GM23248 (cell line): ENCODE results near the gene OR2Z1. TPM values are rescaled to one million over a fixed set of nuclear protein-coding genes. Genes with fewer than 3 reads are reported as not detected.
"Not testable (repeated sequence)": the region's sequence is repeated elsewhere in the genome, so short reads cannot be mapped to it uniquely, and the experiment has no call there.

Source experiments
- DNase-seq: peaks from one replicate; pipeline ENCODE4 v3.0.0-alpha.2; 2015
- H2AFZ ChIP-seq: fragments of 200-600 bp; sonication (generic); 2 replicates; pipeline ENCODE4 v1.6.1; 2016; ENCODE audit warnings: antibody characterized with exemption
- H3F3A ChIP-seq: fragments of 200-600 bp; sonication (generic); 2 replicates; pipeline ENCODE4 v1.6.1; 2016; ENCODE audit warnings: mild to moderate bottlenecking, antibody characterized with exemption, mixed run types; ENCODE audit not compliant: insufficient read depth
- H3K27ac ChIP-seq: fragments of 200-600 bp; sonication (generic); 2 replicates; pipeline ENCODE4 v1.5.1; 2016; ENCODE audit warnings: mild to moderate bottlenecking
- H3K27me3 ChIP-seq: fragments of 200-600 bp; sonication (generic); replicated peaks from 2 replicates; pipeline ENCODE4 v1.6.1; 2016; ENCODE audit warnings: mild to moderate bottlenecking; ENCODE audit not compliant: insufficient read depth
- H3K36me3 ChIP-seq: fragments of 200-600 bp; sonication (generic); 2 replicates; pipeline ENCODE4 v1.6.1; 2016; ENCODE audit warnings: low read depth, mild to moderate bottlenecking
- H3K4me1 ChIP-seq: fragments of 200-600 bp; sonication (generic); 2 replicates; pipeline ENCODE4 v1.6.1; 2016; ENCODE audit warnings: mild to moderate bottlenecking; ENCODE audit not compliant: insufficient read depth
- H3K4me2 ChIP-seq: fragments of 200-600 bp; sonication (generic); one replicate; pipeline ENCODE4 v1.6.1; 2016; ENCODE audit warnings: mild to moderate bottlenecking; ENCODE audit not compliant: unreplicated experiment
- H3K4me3 ChIP-seq: fragments of 200-600 bp; sonication (generic); 2 replicates; pipeline ENCODE4 v1.5.1; 2016; ENCODE audit warnings: mild to moderate bottlenecking
- H3K79me2 ChIP-seq: fragments of 200-600 bp; sonication (generic); 2 replicates; pipeline ENCODE4 v1.6.1; 2016; ENCODE audit warnings: mild to moderate bottlenecking; ENCODE audit not compliant: insufficient read depth
- H3K9ac ChIP-seq: fragments of 200-600 bp; sonication (generic); 2 replicates; pipeline ENCODE4 v1.6.1; 2016; ENCODE audit warnings: mild to moderate bottlenecking
- H3K9me2 ChIP-seq: fragments of 200-600 bp; sonication (generic); 2 replicates; pipeline ENCODE4 v1.6.1; 2016; ENCODE audit warnings: mixed run types, mild to moderate bottlenecking, moderate library complexity; ENCODE audit not compliant: insufficient read depth
- H3K9me3 ChIP-seq: fragments of 200-600 bp; sonication (generic); one replicate; pipeline ENCODE4 v1.6.1; 2017; ENCODE audit warnings: low read depth
- H4K20me1 ChIP-seq: fragments of 200-600 bp; sonication (generic); 2 replicates; pipeline ENCODE4 v1.6.0; 2016; ENCODE audit not compliant: insufficient read depth
- EZH2 ChIP-seq: fragments of 200-600 bp; sonication (generic); IDR thresholded peaks from 2 replicates; pipeline ENCODE4 v1.6.1; 2018; ENCODE audit warnings: antibody characterized with exemption, mild to moderate bottlenecking; ENCODE audit not compliant: insufficient read depth, poor library complexity, severe bottlenecking
- EZH2phosphoT487 ChIP-seq: fragments of 200-600 bp; sonication (generic); IDR thresholded peaks from 2 replicates; pipeline ENCODE4 v1.6.1; 2018; ENCODE audit warnings: antibody characterized with exemption, moderate library complexity, mild to moderate bottlenecking, low read depth; ENCODE audit not compliant: insufficient read depth
- WGBS, 2 experiments: methylation state at CpG; one replicate each; pipeline ENCODE4 v1.1.6; 2015 to 2017; ENCODE audit warnings: low lambda C conversion rate in 2 of 2, low coverage in 1 of 2; ENCODE audit errors: missing lambda C conversion rate in 2 of 2; 5-methylcytosine and 5-hydroxymethylcytosine counted together
- in situ Hi-C: fragments of 300-500 bp; cut with MboI; formaldehyde crosslinking; loops from 2 replicates; pipeline ENCODE4 v1.15.0; 2020
- polyA plus RNA-seq: library from polyadenylated mRNA; unstranded; fragments of >200 nt; fragmentation: Nextera tagmentation; extraction: Ambion mirVana; gene quantifications from 2 replicates; pipeline ENCODE4 v1.2.1, GENCODE V29; 2016
- total RNA-seq: library from RNA; depleted of rRNA; stranded (reverse); fragments of >200 nt; shearing (Covaris generic); gene quantifications from 2 replicates; pipeline ENCODE4 v1.2.3, GENCODE V29; 2014

OR2Z1 gene
- total and polyA plus RNA-seq, 2 experiments from 2014 or later = not detected

DNA sequence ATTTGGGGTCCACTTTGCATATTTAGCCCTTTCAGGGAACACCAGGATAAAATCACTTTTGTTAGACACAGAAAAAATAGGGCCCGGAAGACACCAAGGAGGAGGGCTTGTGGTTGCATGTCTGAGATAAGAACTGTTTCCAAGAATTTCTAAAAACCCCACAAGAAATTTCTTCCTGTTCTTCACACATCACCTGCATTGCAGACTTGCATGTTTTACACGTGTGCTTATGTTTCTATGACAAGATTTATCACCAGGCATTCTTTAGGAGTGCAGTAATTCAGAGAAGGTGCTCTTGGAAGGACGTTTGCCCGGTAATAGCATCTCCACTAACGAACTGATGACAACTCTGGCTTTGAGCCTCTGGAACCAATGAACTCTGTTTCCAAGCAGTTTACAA, 15.7 kb upstream of the OR2Z1 start:
- no peaks in the 10 kb centered on the region for H4K20me1 ChIP-seq
- H3K79me2 ChIP-seq = no peaks in the 10 kb centered on the region
- H2AFZ ChIP-seq = no peak overlapping the region
- H3K4me1 ChIP-seq = no peaks in the 10 kb centered on the region
- no peak overlapping the region for H3K4me2 ChIP-seq
- in situ Hi-C loops = no loop called here
- 11 to 14% methylated on average over 5 of the region's 5 CpGs for WGBS, 2 experiments
- DNase-seq = no peak
- no peaks in the 10 kb centered on the region for H3K36me3 ChIP-seq
- no peak for TF ChIP-seq EZH2phosphoT487
- TF ChIP-seq EZH2 = no peak
- H3K9me3 ChIP-seq = no peaks in the 10 kb centered on the region
- no peak overlapping the region for H3K27ac ChIP-seq
- H3K4me3 ChIP-seq = no peak overlapping the region
- H3K9me2 ChIP-seq = no peaks in the 10 kb centered on the region
- no peaks in the 10 kb centered on the region for H3F3A ChIP-seq
- H3K9ac ChIP-seq = no peak overlapping the region
- no peaks in the 10 kb centered on the region for H3K27me3 ChIP-seq

DNA sequence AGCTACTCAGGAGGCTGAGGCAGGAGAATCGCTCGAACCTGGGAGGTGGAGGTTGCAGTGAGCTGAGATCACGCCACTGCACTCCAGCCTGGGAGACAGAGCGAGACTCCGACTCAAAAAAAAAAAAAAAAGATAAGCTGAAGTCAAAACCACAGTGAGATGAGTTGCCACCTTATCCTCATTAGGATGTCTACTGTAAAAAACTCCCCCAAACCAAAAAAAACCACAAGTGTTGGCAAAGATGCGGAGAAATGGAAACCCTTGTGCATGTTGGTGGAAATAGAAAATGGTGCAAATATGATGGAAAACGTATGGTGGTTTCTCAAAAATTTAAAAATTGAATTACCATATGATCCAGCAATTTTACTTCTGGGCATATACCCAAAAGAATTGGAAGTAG, 11.1 kb upstream of the OR2Z1 start:
- H3K9me3 ChIP-seq, DNase-seq, H3K4me1 ChIP-seq, H4K20me1 ChIP-seq, H3K9me2 ChIP-seq, H3K36me3 ChIP-seq, H3K27me3 ChIP-seq, H3K4me2 ChIP-seq, H2AFZ ChIP-seq, H3K4me3 ChIP-seq, H3K27ac ChIP-seq, H3F3A ChIP-seq, H3K9ac ChIP-seq, H3K79me2 ChIP-seq, in situ Hi-C loops: not testable (repeated sequence)
- WGBS, 2 experiments = 39 to 44% methylated on average over 7 of the region's 7 CpGs

DNA sequence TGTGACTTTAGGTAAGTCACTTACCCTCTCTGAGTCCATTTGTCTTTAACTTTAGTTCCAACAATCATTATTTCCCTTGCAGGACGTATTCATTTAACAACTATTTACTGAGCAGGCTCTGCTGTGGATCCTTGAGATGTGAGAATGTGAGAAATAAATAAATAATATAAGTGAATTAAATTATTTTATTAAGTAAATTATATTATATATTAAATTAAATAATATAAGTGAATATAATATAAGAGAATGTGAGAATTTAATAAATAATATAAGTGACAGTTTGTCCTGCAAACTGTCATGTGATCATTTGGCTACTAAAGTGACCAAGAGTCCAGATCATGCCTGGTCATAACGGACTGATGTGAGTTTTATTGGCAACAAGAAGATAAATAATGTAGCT, 598 bp downstream of the OR2Z1 start:
- Histone ChIP-seq H3K9me3 (no peaks in the 10 kb centered on the region), H2AFZ (no peak overlapping the region), H3K79me2 (no peaks in the 10 kb centered on the region), H3K4me3 (no peak overlapping the region), H3K9ac (no peak overlapping the region), H3K27ac (no peak overlapping the region), H3K27me3 (no peaks in the 10 kb centered on the region), H3K4me1 (no peaks in the 10 kb centered on the region), H3F3A (no peaks in the 10 kb centered on the region), H4K20me1 (no peaks in the 10 kb centered on the region), H3K9me2 (no peaks in the 10 kb centered on the region), H3K36me3 (no peaks in the 10 kb centered on the region), H3K4me2 (no peak overlapping the region)
- DNase-seq = no peak
- WGBS, 2 experiments = 4 to 8% methylated on average over 2 of the region's 2 CpGs
- TF ChIP-seq EZH2phosphoT487 (no peak), EZH2 (no peak)
- in situ Hi-C loops = no loop called here

DNA sequence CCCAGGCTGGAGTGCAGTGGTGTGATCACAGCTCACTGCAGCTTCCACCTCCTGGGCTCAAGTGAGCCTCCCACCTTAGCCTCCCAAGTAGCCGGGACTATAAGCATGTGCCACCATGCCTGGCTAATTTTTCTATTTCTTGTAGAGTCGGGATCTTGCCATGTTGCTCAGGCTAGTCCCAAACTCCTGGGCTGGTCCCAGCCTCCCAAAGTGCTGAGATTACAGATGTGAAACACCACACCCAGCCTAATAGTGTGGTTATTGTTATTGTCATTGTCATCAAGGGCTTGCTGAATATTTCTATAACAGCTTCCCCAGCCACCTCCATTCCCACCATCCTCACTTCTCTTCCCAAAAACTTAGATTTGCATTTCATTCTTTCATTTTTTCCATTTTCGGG, 2.8 kb downstream of the OR2Z1 start:
- H3K4me1 ChIP-seq = no peaks in the 10 kb centered on the region
- no peaks in the 10 kb centered on the region for H3K79me2 ChIP-seq
- no peaks in the 10 kb centered on the region for H3K27me3 ChIP-seq
- H3K9me2 ChIP-seq = no peaks in the 10 kb centered on the region
- in situ Hi-C loops = no loop called here
- no peak overlapping the region for H2AFZ ChIP-seq
- H3K36me3 ChIP-seq = no peaks in the 10 kb centered on the region
- H3K4me3 ChIP-seq = no peak overlapping the region
- H3K9me3 ChIP-seq = no peaks in the 10 kb centered on the region
- no peak for DNase-seq
- WGBS, 2 experiments = 3 to 18% methylated on average over 3 of the region's 3 CpGs
- TF ChIP-seq EZH2 = no peak
- TF ChIP-seq EZH2phosphoT487 = no peak
- H3F3A ChIP-seq = no peaks in the 10 kb centered on the region
- H3K27ac ChIP-seq = no peak overlapping the region
- H3K4me2 ChIP-seq = no peak overlapping the region
- no peak overlapping the region for H3K9ac ChIP-seq
- no peaks in the 10 kb centered on the region for H4K20me1 ChIP-seq

DNA sequence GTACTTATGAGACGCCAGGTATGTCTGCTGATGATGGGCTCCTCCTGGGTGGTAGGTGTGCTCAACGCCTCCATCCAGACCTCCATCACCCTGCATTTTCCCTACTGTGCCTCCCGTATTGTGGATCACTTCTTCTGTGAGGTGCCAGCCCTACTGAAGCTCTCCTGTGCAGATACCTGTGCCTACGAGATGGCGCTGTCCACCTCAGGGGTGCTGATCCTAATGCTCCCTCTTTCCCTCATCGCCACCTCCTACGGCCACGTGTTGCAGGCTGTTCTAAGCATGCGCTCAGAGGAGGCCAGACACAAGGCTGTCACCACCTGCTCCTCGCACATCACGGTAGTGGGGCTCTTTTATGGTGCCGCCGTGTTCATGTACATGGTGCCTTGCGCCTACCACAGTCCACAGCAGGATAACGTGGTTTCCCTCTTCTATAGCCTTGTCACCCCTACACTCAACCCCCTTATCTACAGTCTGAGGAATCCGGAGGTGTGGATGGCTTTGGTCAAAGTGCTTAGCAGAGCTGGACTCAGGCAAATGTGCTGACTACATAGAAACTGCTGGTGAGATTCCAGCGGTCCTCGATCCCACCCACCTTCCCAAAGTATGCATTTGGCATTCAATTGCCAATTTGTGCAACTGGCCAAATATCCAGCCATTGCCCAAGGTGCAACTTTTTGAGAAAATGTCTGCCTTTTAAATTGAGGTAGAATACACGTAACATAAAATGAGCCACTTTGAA, 10.2 kb downstream of the OR2Z1 start:
- Histone ChIP-seq H3K27ac (no peak overlapping the region), H3K9me2 (no peaks in the 10 kb centered on the region), H4K20me1 (no peaks in the 10 kb centered on the region), H2AFZ (no peak overlapping the region), H3K27me3 (no peaks in the 10 kb centered on the region), H3K4me1 (no peaks in the 10 kb centered on the region), H3K79me2 (no peaks in the 10 kb centered on the region), H3K4me3 (no peak overlapping the region), H3K4me2 (no peak overlapping the region), H3K36me3 (no peaks in the 10 kb centered on the region), H3K9ac (no peak overlapping the region), H3K9me3 (no peaks in the 10 kb centered on the region), H3F3A (no peaks in the 10 kb centered on the region)
- TF ChIP-seq EZH2phosphoT487 (no peak), EZH2 (no peak)
- WGBS, 2 experiments = 43 to 48% methylated on average over 19 of the region's 19 CpGs
- in situ Hi-C loops = no loop called here
- DNase-seq = no peak
